Gastrocnemius medialis (tissue), 4 donors: ENCODE measurements around the gene UQCC5. TPM values are rescaled to one million over a fixed set of nuclear protein-coding genes. Genes with fewer than 3 reads are reported as not detected.

Experiments
- ATAC-seq, 2 donors: fragments of 150-250 bp; one replicate each; pipeline ENCODE4 v1.9.1; 2016
- DNase-seq, 2 donors: peaks; one replicate each; pipeline ENCODE4 v3.0.0-alpha.2; 2019
- H3K27ac ChIP-seq, 4 donors: fragments of 200-600 bp; sonication (generic); 1 replicate in 1 of 4; 2 replicates in 3 of 4; pipeline ENCODE4 v1.5.1; 2016 to 2018; ENCODE audit warnings: mild to moderate bottlenecking in 2 of 4, moderate library complexity in 1 of 4
- H3K27me3 ChIP-seq, 3 donors: fragments of 200-600 bp; sonication (generic) in 2 of 3; 1 replicate in 1 of 3; 2 replicates in 2 of 3; pipeline versions ENCODE4 v1.5.1 to v1.6.0; 2016 to 2019; ENCODE audit warnings: mild to moderate bottlenecking in 1 of 3, moderate library complexity in 1 of 3
- H3K36me3 ChIP-seq, 2 donors: fragments of 200-600 bp; sonication (generic) in 1 of 2; one replicate each; pipeline ENCODE4 v1.5.1; 2017 to 2018
- H3K4me1 ChIP-seq, 2 donors: fragments of 200-600 bp; sonication (generic) in 1 of 2; one replicate each; pipeline ENCODE4 v1.5.1; 2016 to 2017; ENCODE audit warnings: mild to moderate bottlenecking in 2 of 2
- H3K4me3 ChIP-seq, 4 donors: fragments of 200-600 bp; sonication (generic) in 3 of 4; 1 replicate in 1 of 4; 2 replicates in 3 of 4; pipeline ENCODE4 v1.5.1; 2016 to 2019; ENCODE audit warnings: mild to moderate bottlenecking in 2 of 4
- H3K9me3 ChIP-seq, 3 donors: fragments of 200-600 bp; sonication (generic) in 2 of 3; 1 replicate in 1 of 3; 2 replicates in 2 of 3; pipeline ENCODE4 v1.5.1; 2016 to 2019
- CTCF ChIP-seq, 5 experiments: fragments of 450-650 bp in 3 of 5; fragments of 200-600 bp in 2 of 5; sonication (generic) in 2 of 5; IDR thresholded peaks in 4 of 5; conservative IDR thresholded peaks in 1 of 5; 1 replicate in 4 of 5; 2 replicates in 1 of 5; pipeline ENCODE4 v1.5.1; 2016 to 2019; ENCODE audit warnings: antibody characterized with exemption in 5 of 5, mild to moderate bottlenecking in 3 of 5, moderate library complexity in 3 of 5
- POLR2A ChIP-seq, 2 donors: fragments of 450-650 bp; IDR thresholded peaks; one replicate each; pipeline ENCODE4 v1.6.1; 2017; ENCODE audit warnings: antibody characterized with exemption in 2 of 2, mild to moderate bottlenecking in 2 of 2, moderate library complexity in 2 of 2
- in situ Hi-C, 4 donors: fragments of 200-750 bp; cut with MboI; loops; one replicate each; pipeline versions ENCODE4 v1.15.0 to v1.8.0; 2017; ENCODE audit warnings: low sequenced_read_pairs in 4 of 4
- intact Hi-C: fragments of 100-400 bp; cut with DNase I; formaldehyde crosslinking; loops from one replicate; pipeline ENCODE4 v1.15.1; 2023; ENCODE audit warnings: low total_unique reads
- total RNA-seq, 4 donors: library from RNA; depleted of rRNA; stranded (reverse); fragments of >200 nt; gene quantifications; one replicate each; pipeline versions ENCODE4 v1.1.0 to v1.2.3, GENCODE V29; 2016

UQCC5 gene
- total RNA-seq, 4 donors from 2014 or later: 0.31 to 26.1 (median 0.87) TPM

GRCh38 chr3:52518723-52519444 lies 17.5 kb upstream of the UQCC5 start:
- peak overlapping the region; percentile 31 to 41 (median 39) for H3K4me3 ChIP-seq

GRCh38 chr3:52519445-52520140 lies 16.8 kb upstream of the UQCC5 start:
- TF ChIP-seq POLR2A (IDR thresholded peaks at IDR 0.05) (no peak), CTCF (IDR thresholded peaks at IDR 0.05 in 4 of 5, conservative IDR thresholded peaks at IDR 0.05 in 1 of 5) (no peak)
- ATAC-seq (no peak), DNase-seq (no peak)
- intact Hi-C loops (no loop called here), in situ Hi-C loops (no loop called here)
- no peaks in the 10 kb centered on the region for H3K4me1 ChIP-seq
- no peaks in the 10 kb centered on the region for H3K9me3 ChIP-seq
- H3K36me3 ChIP-seq: no peaks in the 10 kb centered on the region
- H3K27ac ChIP-seq: no peak overlapping the region
- no peaks in the 10 kb centered on the region for H3K27me3 ChIP-seq
- no peak overlapping the region for H3K4me3 ChIP-seq

More at GRCh38 chr3:52518723-52519444, 17.5 kb upstream of the UQCC5 start:
- H3K27me3 ChIP-seq: no peaks in the 10 kb centered on the region
- TF ChIP-seq POLR2A (IDR thresholded peaks at IDR 0.05) (no peak), CTCF (IDR thresholded peaks at IDR 0.05 in 4 of 5, conservative IDR thresholded peaks at IDR 0.05 in 1 of 5) (no peak)
- intact Hi-C loops (no loop called here), in situ Hi-C loops (no loop called here)
- no peaks in the 10 kb centered on the region for H3K9me3 ChIP-seq
- ATAC-seq: peak in 1 of 2 donors; percentile 43
- H3K27ac ChIP-seq: no peak overlapping the region
- peak in 1 of 2 donors; percentile 39 for DNase-seq
- no peaks in the 10 kb centered on the region for H3K4me1 ChIP-seq
- no peaks in the 10 kb centered on the region for H3K36me3 ChIP-seq

GRCh38 chr3:52520141-52520667 lies 16.2 kb upstream of the UQCC5 start:
- TF ChIP-seq POLR2A (IDR thresholded peaks at IDR 0.05): no peak
- TF ChIP-seq CTCF (IDR thresholded peaks at IDR 0.05 in 4 of 5, conservative IDR thresholded peaks at IDR 0.05 in 1 of 5): no peak
- no peaks in the 10 kb centered on the region for H3K27me3 ChIP-seq
- in situ Hi-C loops (no loop called here), intact Hi-C loops (no loop called here)
- ATAC-seq: no peak
- H3K4me1 ChIP-seq: no peaks in the 10 kb centered on the region
- H3K9me3 ChIP-seq: no peaks in the 10 kb centered on the region
- H3K4me3 ChIP-seq: no peak overlapping the region
- DNase-seq: no peak
- no peaks in the 10 kb centered on the region for H3K36me3 ChIP-seq
- H3K27ac ChIP-seq: no peak overlapping the region

GRCh38 chr3:52520716-52521487 lies 15.5 kb upstream of the UQCC5 start:
- Histone ChIP-seq H3K36me3 (no peaks in the 10 kb centered on the region), H3K9me3 (no peaks in the 10 kb centered on the region), H3K27me3 (no peaks in the 10 kb centered on the region), H3K4me1 (peaks cover 0 to 5% of the 10 kb centered on the region in 2 donors), H3K4me3 (no peak overlapping the region), H3K27ac (no peak overlapping the region)
- in situ Hi-C loops (no loop called here), intact Hi-C loops (no loop called here)
- ATAC-seq: no peak
- no peak for TF ChIP-seq POLR2A (IDR thresholded peaks at IDR 0.05)
- TF ChIP-seq CTCF (IDR thresholded peaks at IDR 0.05 in 4 of 5, conservative IDR thresholded peaks at IDR 0.05 in 1 of 5): no peak
- no peak for DNase-seq
